K562 (cell line): ENCODE measurements around the gene LIFR. TPM values are rescaled to one million over a fixed set of nuclear protein-coding genes. Genes with fewer than 3 reads are reported as not detected.
A peak's percentile ranks its signal among the peaks of the same experiment; 100 is the strongest.

Experiments
- ATAC-seq: fragments of 200-7000 bp; cut with Tn5 transposase; 3 replicates; pipeline ENCODE4 v1.9.1; 2020; ENCODE audit warnings: moderate library complexity
- BruUV-seq: library from RNA; stranded (reverse); fragments of 400-500 nt; replicated peaks from 2 replicates; lab custom pipeline; 2021; lab: Mats Ljungman, UMichigan
- CTCF ChIA-PET: fragments of 300-600 bp; formaldehyde crosslinking; extraction: SDS; loops from one replicate; lab custom pipeline; 2021; ENCODE audit warnings: low intra/inter-chr PET ratio; lab: Yijun Ruan, JAX
- POLR2A ChIA-PET: fragments of 300-600, 350-650 bp; sonication (Branson Sonifier 250); formaldehyde crosslinking; extraction: SDS; loops from one replicate; lab custom pipeline; 2021; ENCODE audit warnings: antibody characterized with exemption, inconsistent platforms; lab: Yijun Ruan, JAX
- DNase-seq, 4 experiments: peaks; one replicate each; pipeline versions ENCODE4 v3.0.0 to v3.0.0-alpha.2; 2011 to 2018; ENCODE audit warnings: low spot score in 3 of 4, mixed read lengths in 3 of 4; ENCODE audit errors: extremely low read depth in 1 of 4
- FAIRE-seq: peaks from 2 replicates; lab custom pipeline; 2011; peaks lifted over from hg19 to GRCh38; lab: Jason Lieb, UNC
- H2AFZ ChIP-seq: 2 replicates; pipeline ENCODE4 v1.6.0; 2011; ENCODE audit warnings: low read depth, low read length, control low read depth, inconsistent platforms
- H3K27ac ChIP-seq: fragments of 200-600 bp; 3 replicates; pipeline ENCODE4 v1.8.0; 2011; ENCODE audit warnings: low read depth, mild to moderate bottlenecking, control low read depth, inconsistent platforms, low read length, moderate library complexity, mixed read lengths; ENCODE audit errors: extremely low read depth
- H3K27me3 ChIP-seq, 2 experiments: fragments of 300-600 bp in 1 of 2; 2 replicates in 1 of 2; 3 replicates in 1 of 2; pipeline versions ENCODE4 v1.6.0 to v1.8.0; 2011; ENCODE audit warnings: inconsistent platforms in 2 of 2, low read length in 2 of 2, mild to moderate bottlenecking in 1 of 2, mixed read lengths in 1 of 2, moderate library complexity in 1 of 2; ENCODE audit not compliant: control insufficient read depth in 2 of 2, insufficient read depth in 2 of 2
- H3K36me3 ChIP-seq: fragments of 300-600 bp; 3 replicates; pipeline ENCODE4 v1.8.0; 2011; ENCODE audit warnings: mild to moderate bottlenecking, low read length, inconsistent platforms; ENCODE audit not compliant: control insufficient read depth, insufficient read depth
- H3K4me1 ChIP-seq, 2 experiments: fragments of 200-600 bp in 1 of 2; replicated peaks in 1 of 2; 2 replicates in 1 of 2; 3 replicates in 1 of 2; pipeline versions ENCODE4 v1.5.1 to v1.8.0; 2011; ENCODE audit warnings: inconsistent platforms in 2 of 2, low read length in 2 of 2, mild to moderate bottlenecking in 1 of 2, mixed read lengths in 1 of 2, moderate library complexity in 1 of 2; ENCODE audit not compliant: control insufficient read depth in 2 of 2, insufficient read depth in 2 of 2
- H3K4me2 ChIP-seq: 2 replicates; pipeline ENCODE4 v1.6.1; 2011; ENCODE audit warnings: low read length, control low read depth, inconsistent platforms, mixed read lengths; ENCODE audit not compliant: insufficient read depth
- H3K4me3 ChIP-seq: fragments of 200-600 bp; sonication (generic), shearing (Covaris generic); 2 replicates; pipeline ENCODE4 v1.5.1; 2016; ENCODE audit warnings: control low read depth, inconsistent platforms
- H3K79me2 ChIP-seq: fragments of 200-600 bp; 3 replicates; pipeline ENCODE4 v1.8.0; 2011; ENCODE audit warnings: low read length, inconsistent platforms; ENCODE audit not compliant: control insufficient read depth, insufficient read depth
- H3K9ac ChIP-seq, 2 experiments: 2 replicates each; pipeline versions ENCODE4 v1.6.0 to v1.6.1; 2011; ENCODE audit warnings: low read depth in 2 of 2, low read length in 2 of 2, control low read depth in 1 of 2, inconsistent platforms in 1 of 2, mild to moderate bottlenecking in 1 of 2, mixed read lengths in 1 of 2; ENCODE audit not compliant: insufficient read depth in 1 of 2
- H3K9me1 ChIP-seq: one replicate; pipeline ENCODE4 v1.6.0; 2011; ENCODE audit warnings: inconsistent platforms, mild to moderate bottlenecking, low read length, moderate library complexity; ENCODE audit not compliant: control insufficient read depth, insufficient read depth
- H3K9me3 ChIP-seq: replicated peaks from 2 replicates; pipeline ENCODE4 v1.5.1; 2011; ENCODE audit warnings: low read depth, low read length, inconsistent platforms; ENCODE audit not compliant: control insufficient read depth, insufficient read depth
- H4K20me1 ChIP-seq: replicated peaks from 2 replicates; pipeline ENCODE4 v1.6.1; 2011; ENCODE audit warnings: low read length, inconsistent platforms, mixed read lengths; ENCODE audit not compliant: control insufficient read depth, insufficient read depth
- CTCF ChIP-seq, 3 experiments: IDR thresholded peaks in 2 of 3; conservative IDR thresholded peaks in 1 of 3; 2 replicates each; pipeline ENCODE4 v1.5.1; 2011 to 2012; ENCODE audit warnings: low read length in 3 of 3, mild to moderate bottlenecking in 3 of 3, control low read depth in 2 of 3, improper control_type of control experiment in 1 of 3, inconsistent platforms in 1 of 3, low read depth in 1 of 3, mixed read lengths in 1 of 3, moderate library complexity in 1 of 3; ENCODE audit not compliant: insufficient read depth in 2 of 3
- MEIS2 ChIP-seq: fragments of 450-650 bp; IDR thresholded peaks from 2 replicates; pipeline ENCODE4 v1.6.1; 2014; ENCODE audit warnings: mild to moderate bottlenecking; ENCODE audit not compliant: partially characterized antibody
- SPI1 ChIP-seq: IDR thresholded peaks from 2 replicates; pipeline ENCODE4 v1.6.1; 2011; ENCODE audit warnings: low read depth, low read length, control low read depth, borderline replicate concordance
- WGBS: fragments of 100-300 bp; shearing (Covaris generic); methylation state at CpG from one replicate; pipeline ENCODE4 v1.1.6; 2016; ENCODE audit warnings: low coverage, mixed read lengths; ENCODE audit not compliant: insufficient coverage; ENCODE audit errors: missing lambda C conversion rate; 5-methylcytosine and 5-hydroxymethylcytosine counted together
- in situ Hi-C: fragments of 300-500 bp; cut with MboI; formaldehyde crosslinking; loops from 4 replicates; pipeline ENCODE4 v1.15.0; 2018; ENCODE audit warnings: inconsistent platforms, mixed read lengths
- intact Hi-C: fragments of 100-400 bp; cut with micrococcal nuclease; formaldehyde crosslinking; loops from 2 replicates; pipeline ENCODE4 v1.14.2; 2022
- polyA plus RNA-seq, 8 experiments: library from polyadenylated mRNA; depleted of rRNA in 4 of 8; stranded (reverse) in 5 of 8; unstranded in 3 of 8; fragments of >200 nt; fragmentation: Nextera tagmentation in 2 of 8; fragmentation: Illumina TruSeq in 1 of 8; extraction: Ambion mirVana in 2 of 8; extraction: Trizol in 1 of 8; gene quantifications; 2 replicates each; pipeline versions ENCODE4 v1.2.1 to v1.2.3, GENCODE V29; 2011 to 2014; ENCODE audit warnings: inconsistent platforms in 1 of 8, missing spikeins in 1 of 8
- total RNA-seq, 7 experiments: library from RNA; depleted of rRNA in 6 of 7; stranded (reverse); fragments of >200 nt in 6 of 7; fragmentation: Illumina TruSeq in 2 of 7; extraction: Trizol in 2 of 7; gene quantifications; 2 replicates each; pipeline versions ENCODE4 v1.2.1 to v1.2.3, GENCODE V29; 2011 to 2021; ENCODE audit warnings: low replicate concordance in 1 of 7
- TF ChIP-seq, protein P1 (sequence below): IDR thresholded peaks from 2 replicates; pipeline ENCODE4 v1.6.1; 2011; ENCODE audit warnings: borderline replicate concordance, low read depth, mild to moderate bottlenecking, moderate library complexity, low read length; ENCODE audit not compliant: insufficient read depth, poor library complexity, severe bottlenecking
- TF ChIP-seq, protein P2 (sequence below): fragments of 450-650 bp; IDR thresholded peaks from 2 replicates; pipeline ENCODE4 v1.6.1; 2016
- TF ChIP-seq, protein P3 (sequence below): sonication (generic); formaldehyde crosslinking; IDR thresholded peaks from 2 replicates; pipeline ENCODE4 v1.8.1; 2022; ENCODE audit warnings: missing genetic modification reagents

The LIFR gene
- total and polyA plus RNA-seq, 9 of the 15 experiments (the other 6 are each of a cell fraction or from before 2014, with no cell fraction given), result 0.43 to 5.7 (median 3.3) TPM

DNA sequence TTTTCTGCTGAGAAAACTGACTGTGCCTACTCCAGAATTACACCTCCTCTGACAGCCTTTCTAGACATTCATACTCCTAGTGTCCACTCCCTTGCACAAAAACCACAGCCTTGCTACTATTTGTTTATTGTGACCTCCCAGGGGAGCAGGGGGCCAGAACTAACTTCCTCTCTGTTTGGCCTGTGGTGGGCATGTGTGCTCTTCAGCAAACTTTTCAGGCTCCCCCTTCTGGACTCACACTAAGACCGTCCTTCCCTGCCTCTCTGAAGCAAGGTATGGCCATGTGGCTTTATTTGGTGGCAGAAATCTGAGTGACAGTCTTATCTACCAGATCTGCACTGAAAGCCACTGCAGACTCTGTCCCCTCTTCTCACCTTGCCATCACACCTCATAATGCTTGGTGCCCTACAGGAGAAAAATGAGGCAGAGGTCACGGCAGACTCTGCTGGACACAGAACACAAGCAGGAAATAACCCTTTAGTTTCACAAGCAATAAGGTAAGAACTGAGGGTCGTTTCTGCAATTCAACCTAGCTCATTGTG, 28.2 kb downstream of the LIFR start:
- Histone ChIP-seq H3K9ac (no peak overlapping the region), H4K20me1 (no peaks in the 10 kb centered on the region), H3K4me1 (no peaks in the 10 kb centered on the region), H3K27me3 (no peaks in the 10 kb centered on the region; a peak in 1 of 5 replicates), H3K4me2 (no peak overlapping the region), H3K27ac (no peak overlapping the region), H3K4me3 (no peak overlapping the region), H3K9me3 (no peaks in the 10 kb centered on the region), H2AFZ (no peak overlapping the region), H3K79me2 (no peaks in the 10 kb centered on the region), H3K36me3 (no peaks in the 10 kb centered on the region), H3K9me1 (no peaks in the 10 kb centered on the region)
- in situ Hi-C loops, result no loop called here
- ChIA-PET CTCF (no interaction called here), POLR2A (interaction anchor here (1.3 kb wide), 1 partner anchor 22 kb away, joined by 3 read pairs; no protein-coding TSS in a partner anchor)
- TF ChIP-seq, protein P1, sequence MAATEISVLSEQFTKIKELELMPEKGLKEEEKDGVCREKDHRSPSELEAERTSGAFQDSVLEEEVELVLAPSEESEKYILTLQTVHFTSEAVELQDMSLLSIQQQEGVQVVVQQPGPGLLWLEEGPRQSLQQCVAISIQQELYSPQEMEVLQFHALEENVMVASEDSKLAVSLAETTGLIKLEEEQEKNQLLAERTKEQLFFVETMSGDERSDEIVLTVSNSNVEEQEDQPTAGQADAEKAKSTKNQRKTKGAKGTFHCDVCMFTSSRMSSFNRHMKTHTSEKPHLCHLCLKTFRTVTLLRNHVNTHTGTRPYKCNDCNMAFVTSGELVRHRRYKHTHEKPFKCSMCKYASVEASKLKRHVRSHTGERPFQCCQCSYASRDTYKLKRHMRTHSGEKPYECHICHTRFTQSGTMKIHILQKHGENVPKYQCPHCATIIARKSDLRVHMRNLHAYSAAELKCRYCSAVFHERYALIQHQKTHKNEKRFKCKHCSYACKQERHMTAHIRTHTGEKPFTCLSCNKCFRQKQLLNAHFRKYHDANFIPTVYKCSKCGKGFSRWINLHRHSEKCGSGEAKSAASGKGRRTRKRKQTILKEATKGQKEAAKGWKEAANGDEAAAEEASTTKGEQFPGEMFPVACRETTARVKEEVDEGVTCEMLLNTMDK, result peak; percentile 29
- TF ChIP-seq, protein P2, sequence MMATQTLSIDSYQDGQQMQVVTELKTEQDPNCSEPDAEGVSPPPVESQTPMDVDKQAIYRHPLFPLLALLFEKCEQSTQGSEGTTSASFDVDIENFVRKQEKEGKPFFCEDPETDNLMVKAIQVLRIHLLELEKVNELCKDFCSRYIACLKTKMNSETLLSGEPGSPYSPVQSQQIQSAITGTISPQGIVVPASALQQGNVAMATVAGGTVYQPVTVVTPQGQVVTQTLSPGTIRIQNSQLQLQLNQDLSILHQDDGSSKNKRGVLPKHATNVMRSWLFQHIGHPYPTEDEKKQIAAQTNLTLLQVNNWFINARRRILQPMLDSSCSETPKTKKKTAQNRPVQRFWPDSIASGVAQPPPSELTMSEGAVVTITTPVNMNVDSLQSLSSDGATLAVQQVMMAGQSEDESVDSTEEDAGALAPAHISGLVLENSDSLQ, result peak; percentile 69; the same call in 1 of the 2 replicates
- TF ChIP-seq, protein P3, sequence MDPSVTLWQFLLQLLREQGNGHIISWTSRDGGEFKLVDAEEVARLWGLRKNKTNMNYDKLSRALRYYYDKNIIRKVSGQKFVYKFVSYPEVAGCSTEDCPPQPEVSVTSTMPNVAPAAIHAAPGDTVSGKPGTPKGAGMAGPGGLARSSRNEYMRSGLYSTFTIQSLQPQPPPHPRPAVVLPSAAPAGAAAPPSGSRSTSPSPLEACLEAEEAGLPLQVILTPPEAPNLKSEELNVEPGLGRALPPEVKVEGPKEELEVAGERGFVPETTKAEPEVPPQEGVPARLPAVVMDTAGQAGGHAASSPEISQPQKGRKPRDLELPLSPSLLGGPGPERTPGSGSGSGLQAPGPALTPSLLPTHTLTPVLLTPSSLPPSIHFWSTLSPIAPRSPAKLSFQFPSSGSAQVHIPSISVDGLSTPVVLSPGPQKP (CRISPR knock-in tag), result no peak
- peak in 2 of 3 experiments; percentile 7 to 34; a peak in 1 of 6 replicates for TF ChIP-seq CTCF (IDR thresholded peaks at IDR 0.05 in 2 of 3, conservative IDR thresholded peaks at IDR 0.05 in 1 of 3; ENCODE audit: insufficient read depth in 2 of 3, low read depth in 1 of 3, low read length in 3 of 3)
- peak; percentile 45; the same call in 1 of the 2 replicates for TF ChIP-seq SPI1
- TF ChIP-seq MEIS2, result peak; percentile 2
- no peak for FAIRE-seq
- DNase-seq, result peak in 1 of 4 experiments; percentile 6
- ATAC-seq, result peak; percentile 68; the same call in 2 of the 3 replicates
- BruUV-seq, result no TSS peak
- intact Hi-C loops, result no loop called here
- 0% methylated on average over 3 of the region's 3 CpGs for WGBS
